WTC11 (cell line): ENCODE results near the gene TCF21. TPM values are rescaled to one million over a fixed set of nuclear protein-coding genes. Genes with fewer than 3 reads are reported as not detected.
A peak's percentile ranks its signal among the peaks of the same experiment; 100 is the strongest.

ENCODE experiments used
- ATAC-seq: fragments of 200-7000 bp; cut with Tn5 transposase; 2 replicates; pipeline ENCODE4 v1.10.0; 2021; ENCODE audit warnings: mild to moderate bottlenecking, moderate library complexity
- CTCF ChIA-PET: fragments of 300-600 bp; sonication (Branson Sonifier 250); formaldehyde crosslinking; loops from one replicate; lab custom pipeline; 2021; ENCODE audit warnings: antibody characterized with exemption; lab: Charles Lee
- POLR2A ChIA-PET: fragments of 350-600 bp; sonication (Branson Sonifier 250); formaldehyde crosslinking; loops from one replicate; lab custom pipeline; 2021; ENCODE audit warnings: antibody characterized with exemption; lab: Charles Lee
- DNase-seq: peaks from one replicate; pipeline ENCODE4 v3.0.0; 2021; ENCODE audit warnings: low spot score
- H3K27ac Mint-ChIP-seq: 2 replicates; pipeline ENCODE4 v1.8.0; 2021; ENCODE audit warnings: mixed read lengths
- H3K27me3 Mint-ChIP-seq: 2 replicates; pipeline ENCODE4 v1.8.0; 2021; ENCODE audit warnings: low read depth, mild to moderate bottlenecking, moderate library complexity, mixed read lengths
- H3K36me3 Mint-ChIP-seq: 2 replicates; pipeline ENCODE4 v1.8.0; 2021; ENCODE audit warnings: mixed read lengths
- H3K4me1 Mint-ChIP-seq: 2 replicates; pipeline ENCODE4 v1.8.0; 2022; ENCODE audit warnings: mixed read lengths
- H3K4me3 Mint-ChIP-seq: 2 replicates; pipeline ENCODE4 v1.8.0; 2021; ENCODE audit warnings: mild to moderate bottlenecking, moderate library complexity, mixed read lengths
- H3K9me3 Mint-ChIP-seq: 2 replicates; pipeline ENCODE4 v1.8.0; 2021; ENCODE audit warnings: mixed read lengths
- ATF1 ChIP-seq: sonication (generic); formaldehyde crosslinking; IDR thresholded peaks from 2 replicates; pipeline ENCODE4 v1.8.1; 2023; ENCODE audit warnings: mild to moderate bottlenecking, moderate library complexity, missing genetic modification reagents
- CBFB ChIP-seq: sonication (generic); formaldehyde crosslinking; IDR thresholded peaks from 2 replicates; pipeline ENCODE4 v1.8.1; 2022; ENCODE audit warnings: mild to moderate bottlenecking, low read depth, missing genetic modification reagents
- EMX1 ChIP-seq: fragments of 250-450 bp; sonication (Bioruptor Pico); IDR thresholded peaks from 2 replicates; pipeline ENCODE4 v1.8.0; 2021; ENCODE audit warnings: mild to moderate bottlenecking
- IRF2 ChIP-seq: sonication (generic); formaldehyde crosslinking; IDR thresholded peaks from 2 replicates; pipeline ENCODE4 v1.8.0; 2022; ENCODE audit warnings: low read depth, missing genetic modification reagents, borderline replicate concordance
- JAZF1 ChIP-seq: fragments of 250-450 bp; sonication (Bioruptor Pico); IDR thresholded peaks from 2 replicates; pipeline ENCODE4 v1.9.0; 2021; ENCODE audit warnings: moderate library complexity, mild to moderate bottlenecking, inconsistent platforms
- NFYB ChIP-seq: sonication (generic); formaldehyde crosslinking; conservative IDR thresholded peaks from 2 replicates; pipeline ENCODE4 v1.8.0; 2022; ENCODE audit warnings: low read depth, missing genetic modification reagents
- NR1H2 ChIP-seq: sonication (generic); formaldehyde crosslinking; IDR thresholded peaks from 2 replicates; pipeline ENCODE4 v1.9.0; 2021; ENCODE audit warnings: mild to moderate bottlenecking, moderate library complexity, missing genetic modification reagents
- SMAD3 ChIP-seq: sonication (generic); formaldehyde crosslinking; IDR thresholded peaks from 2 replicates; pipeline ENCODE4 v1.8.0; 2022; ENCODE audit warnings: missing genetic modification reagents, mild to moderate bottlenecking, borderline replicate concordance
- TCF7 ChIP-seq: sonication (generic); formaldehyde crosslinking; IDR thresholded peaks from 2 replicates; pipeline ENCODE4 v1.8.0; 2022; ENCODE audit warnings: mild to moderate bottlenecking, low read depth, missing genetic modification reagents, moderate library complexity
- total RNA-seq: library from RNA; stranded (reverse); gene quantifications from 3 replicates; pipeline ENCODE4 v1.2.3, GENCODE V29; 2021
- TF ChIP-seq, protein P1 (sequence below): sonication (generic); formaldehyde crosslinking; IDR thresholded peaks from 2 replicates; pipeline ENCODE4 v1.8.0; 2022; ENCODE audit warnings: mild to moderate bottlenecking, missing genetic modification reagents
- TF ChIP-seq, protein P2 (sequence below): fragments of 250-450 bp; sonication (Bioruptor Pico); IDR thresholded peaks from 2 replicates; pipeline ENCODE4 v1.8.0; 2021; ENCODE audit warnings: mild to moderate bottlenecking
- TF ChIP-seq, protein P3 (sequence below): fragments of 250-450 bp; sonication (Bioruptor Pico); IDR thresholded peaks from 2 replicates; pipeline ENCODE4 v1.9.0; 2021; ENCODE audit warnings: mild to moderate bottlenecking
- TF ChIP-seq, protein P4 (sequence below): fragments of 250-450 bp; sonication (Bioruptor Pico); IDR thresholded peaks from 2 replicates; pipeline ENCODE4 v2.1.2; 2022; ENCODE audit warnings: mild to moderate bottlenecking, moderate library complexity
- TF ChIP-seq, protein P5 (sequence below): sonication (generic); formaldehyde crosslinking; IDR thresholded peaks from 2 replicates; pipeline ENCODE4 v1.8.0; 2023; ENCODE audit warnings: missing genetic modification reagents, mild to moderate bottlenecking, borderline replicate concordance
- TF ChIP-seq, protein P6 (sequence below): sonication (generic); formaldehyde crosslinking; conservative IDR thresholded peaks from 2 replicates; pipeline ENCODE4 v1.8.1; 2023; ENCODE audit warnings: mild to moderate bottlenecking, low read depth, missing genetic modification reagents, moderate library complexity
- TF ChIP-seq, protein P7 (sequence below): sonication (generic); formaldehyde crosslinking; IDR thresholded peaks from 2 replicates; pipeline ENCODE4 v1.8.1; 2023; ENCODE audit warnings: mild to moderate bottlenecking, missing genetic modification reagents, moderate library complexity
- TF ChIP-seq, protein P8 (sequence below): sonication (generic); formaldehyde crosslinking; IDR thresholded peaks from 2 replicates; pipeline ENCODE4 v1.8.0; 2023; ENCODE audit warnings: missing genetic modification reagents
- TF ChIP-seq, protein P9 (sequence below): fragments of 250-450 bp; sonication (Bioruptor Pico); IDR thresholded peaks from 2 replicates; pipeline ENCODE4 v1.9.0; 2021; ENCODE audit warnings: moderate library complexity, mild to moderate bottlenecking, inconsistent platforms, borderline replicate concordance

TCF21 gene
- total RNA-seq, 1 experiment from 2014 or later = 0.22 TPM

DNA sequence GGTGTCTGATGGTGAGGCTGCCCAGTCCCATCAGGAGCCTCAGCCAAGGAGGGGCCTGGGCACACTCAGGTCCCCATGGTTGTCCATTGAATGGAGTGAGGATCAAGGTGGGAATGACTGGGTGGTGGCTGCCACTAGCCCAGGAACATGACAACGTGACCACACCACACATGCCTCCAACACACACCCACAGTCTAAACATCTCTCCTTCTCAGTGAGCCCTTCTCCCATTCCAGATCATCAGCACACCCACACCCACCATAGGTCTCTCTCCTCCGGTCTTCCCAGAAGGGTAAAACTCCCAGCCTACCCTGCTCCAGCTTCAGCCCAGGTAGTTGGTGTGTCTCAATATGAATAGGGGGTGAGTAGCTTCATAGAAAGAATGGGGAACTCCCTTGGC lies 5.5 kb downstream of the TCF21 start:
- H3K9me3 Mint-ChIP-seq = no peaks in the 10 kb centered on the region
- TF ChIP-seq, protein P1, sequence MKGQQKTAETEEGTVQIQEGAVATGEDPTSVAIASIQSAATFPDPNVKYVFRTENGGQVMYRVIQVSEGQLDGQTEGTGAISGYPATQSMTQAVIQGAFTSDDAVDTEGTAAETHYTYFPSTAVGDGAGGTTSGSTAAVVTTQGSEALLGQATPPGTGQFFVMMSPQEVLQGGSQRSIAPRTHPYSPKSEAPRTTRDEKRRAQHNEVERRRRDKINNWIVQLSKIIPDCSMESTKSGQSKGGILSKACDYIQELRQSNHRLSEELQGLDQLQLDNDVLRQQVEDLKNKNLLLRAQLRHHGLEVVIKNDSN = no peak
- TF ChIP-seq, protein P2, sequence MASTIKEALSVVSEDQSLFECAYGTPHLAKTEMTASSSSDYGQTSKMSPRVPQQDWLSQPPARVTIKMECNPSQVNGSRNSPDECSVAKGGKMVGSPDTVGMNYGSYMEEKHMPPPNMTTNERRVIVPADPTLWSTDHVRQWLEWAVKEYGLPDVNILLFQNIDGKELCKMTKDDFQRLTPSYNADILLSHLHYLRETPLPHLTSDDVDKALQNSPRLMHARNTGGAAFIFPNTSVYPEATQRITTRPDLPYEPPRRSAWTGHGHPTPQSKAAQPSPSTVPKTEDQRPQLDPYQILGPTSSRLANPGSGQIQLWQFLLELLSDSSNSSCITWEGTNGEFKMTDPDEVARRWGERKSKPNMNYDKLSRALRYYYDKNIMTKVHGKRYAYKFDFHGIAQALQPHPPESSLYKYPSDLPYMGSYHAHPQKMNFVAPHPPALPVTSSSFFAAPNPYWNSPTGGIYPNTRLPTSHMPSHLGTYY = no peak
- TF ChIP-seq, all 79 proteins: peak for 0
- Mint-ChIP-seq H3K4me3 (no peak overlapping the region), H3K4me1 (peaks cover 41% of the 10 kb centered on the region), H3K27me3 (peaks cover 94% of the 10 kb centered on the region), H3K27ac (no peak overlapping the region), H3K36me3 (no peaks in the 10 kb centered on the region)
- POLR2A ChIA-PET = no interaction called here
- DNase-seq (no peak), ATAC-seq (no peak)
- CTCF ChIA-PET = interaction anchor here (0.8 to 1.0 kb wide), 2 partner anchors 22 to 30 kb away, joined by 3 read pairs; no protein-coding TSS in a partner anchor

DNA sequence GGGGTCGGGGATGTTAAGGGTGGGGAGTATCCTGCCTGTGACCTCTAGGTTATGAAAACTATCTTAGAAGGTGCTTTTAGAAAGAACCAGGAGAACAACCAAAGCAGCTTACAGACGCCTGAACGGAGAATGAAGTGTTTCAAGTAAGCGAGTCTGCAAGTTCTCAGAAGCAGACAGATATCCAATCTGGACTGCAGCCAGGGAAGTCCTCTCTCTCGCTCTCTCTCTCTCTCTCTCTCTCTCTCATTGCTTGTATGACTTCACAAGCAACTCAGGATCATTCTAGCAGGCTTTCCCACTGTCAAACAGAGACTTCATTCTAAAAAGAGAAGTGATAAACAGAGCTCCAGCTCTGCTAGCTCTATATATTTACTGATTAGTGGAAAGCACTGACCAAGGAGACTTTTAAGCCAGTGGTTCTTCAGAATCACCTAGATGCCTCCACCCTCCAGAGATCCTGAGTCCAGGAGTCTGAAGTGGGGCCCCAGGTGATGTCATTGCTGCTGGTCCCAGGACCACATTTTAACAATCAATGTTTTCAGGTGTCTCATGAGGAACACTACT lies 6.0 kb downstream of the TCF21 start:
- CTCF ChIA-PET = interaction anchor here (1.0 to 1.9 kb wide), 4 partner anchors 22 to 169 kb away, joined by 3 to 6 read pairs (median 4); no protein-coding TSS in a partner anchor
- H3K4me3 Mint-ChIP-seq = peak overlapping the region; percentile 79
- no peaks in the 10 kb centered on the region for H3K9me3 Mint-ChIP-seq
- H3K36me3 Mint-ChIP-seq = no peaks in the 10 kb centered on the region
- POLR2A ChIA-PET = no interaction called here
- DNase-seq = no peak
- H3K27ac Mint-ChIP-seq = no peak overlapping the region
- no peak for ATAC-seq
- peaks cover 41% of the 10 kb centered on the region for H3K4me1 Mint-ChIP-seq
- H3K27me3 Mint-ChIP-seq = peaks cover 89% of the 10 kb centered on the region
- TF ChIP-seq, protein P3, sequence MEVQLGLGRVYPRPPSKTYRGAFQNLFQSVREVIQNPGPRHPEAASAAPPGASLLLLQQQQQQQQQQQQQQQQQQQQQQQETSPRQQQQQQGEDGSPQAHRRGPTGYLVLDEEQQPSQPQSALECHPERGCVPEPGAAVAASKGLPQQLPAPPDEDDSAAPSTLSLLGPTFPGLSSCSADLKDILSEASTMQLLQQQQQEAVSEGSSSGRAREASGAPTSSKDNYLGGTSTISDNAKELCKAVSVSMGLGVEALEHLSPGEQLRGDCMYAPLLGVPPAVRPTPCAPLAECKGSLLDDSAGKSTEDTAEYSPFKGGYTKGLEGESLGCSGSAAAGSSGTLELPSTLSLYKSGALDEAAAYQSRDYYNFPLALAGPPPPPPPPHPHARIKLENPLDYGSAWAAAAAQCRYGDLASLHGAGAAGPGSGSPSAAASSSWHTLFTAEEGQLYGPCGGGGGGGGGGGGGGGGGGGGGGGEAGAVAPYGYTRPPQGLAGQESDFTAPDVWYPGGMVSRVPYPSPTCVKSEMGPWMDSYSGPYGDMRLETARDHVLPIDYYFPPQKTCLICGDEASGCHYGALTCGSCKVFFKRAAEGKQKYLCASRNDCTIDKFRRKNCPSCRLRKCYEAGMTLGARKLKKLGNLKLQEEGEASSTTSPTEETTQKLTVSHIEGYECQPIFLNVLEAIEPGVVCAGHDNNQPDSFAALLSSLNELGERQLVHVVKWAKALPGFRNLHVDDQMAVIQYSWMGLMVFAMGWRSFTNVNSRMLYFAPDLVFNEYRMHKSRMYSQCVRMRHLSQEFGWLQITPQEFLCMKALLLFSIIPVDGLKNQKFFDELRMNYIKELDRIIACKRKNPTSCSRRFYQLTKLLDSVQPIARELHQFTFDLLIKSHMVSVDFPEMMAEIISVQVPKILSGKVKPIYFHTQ = no peak
- no peak for TF ChIP-seq IRF2
- TF ChIP-seq ATF1 (CRISPR knock-in tag) = no peak
- TF ChIP-seq TCF7 (CRISPR knock-in tag) = no peak
- no peak for TF ChIP-seq EMX1
- no peak for TF ChIP-seq NR1H2 (CRISPR knock-in tag)
- TF ChIP-seq, protein P4, sequence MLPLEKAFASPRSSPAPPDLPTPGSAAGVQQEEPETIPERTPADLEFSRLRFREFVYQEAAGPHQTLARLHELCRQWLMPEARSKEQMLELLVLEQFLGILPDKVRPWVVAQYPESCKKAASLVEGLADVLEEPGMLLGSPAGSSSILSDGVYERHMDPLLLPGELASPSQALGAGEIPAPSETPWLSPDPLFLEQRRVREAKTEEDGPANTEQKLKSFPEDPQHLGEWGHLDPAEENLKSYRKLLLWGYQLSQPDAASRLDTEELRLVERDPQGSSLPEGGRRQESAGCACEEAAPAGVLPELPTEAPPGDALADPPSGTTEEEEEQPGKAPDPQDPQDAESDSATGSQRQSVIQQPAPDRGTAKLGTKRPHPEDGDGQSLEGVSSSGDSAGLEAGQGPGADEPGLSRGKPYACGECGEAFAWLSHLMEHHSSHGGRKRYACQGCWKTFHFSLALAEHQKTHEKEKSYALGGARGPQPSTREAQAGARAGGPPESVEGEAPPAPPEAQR = no peak
- TF ChIP-seq, protein P5, sequence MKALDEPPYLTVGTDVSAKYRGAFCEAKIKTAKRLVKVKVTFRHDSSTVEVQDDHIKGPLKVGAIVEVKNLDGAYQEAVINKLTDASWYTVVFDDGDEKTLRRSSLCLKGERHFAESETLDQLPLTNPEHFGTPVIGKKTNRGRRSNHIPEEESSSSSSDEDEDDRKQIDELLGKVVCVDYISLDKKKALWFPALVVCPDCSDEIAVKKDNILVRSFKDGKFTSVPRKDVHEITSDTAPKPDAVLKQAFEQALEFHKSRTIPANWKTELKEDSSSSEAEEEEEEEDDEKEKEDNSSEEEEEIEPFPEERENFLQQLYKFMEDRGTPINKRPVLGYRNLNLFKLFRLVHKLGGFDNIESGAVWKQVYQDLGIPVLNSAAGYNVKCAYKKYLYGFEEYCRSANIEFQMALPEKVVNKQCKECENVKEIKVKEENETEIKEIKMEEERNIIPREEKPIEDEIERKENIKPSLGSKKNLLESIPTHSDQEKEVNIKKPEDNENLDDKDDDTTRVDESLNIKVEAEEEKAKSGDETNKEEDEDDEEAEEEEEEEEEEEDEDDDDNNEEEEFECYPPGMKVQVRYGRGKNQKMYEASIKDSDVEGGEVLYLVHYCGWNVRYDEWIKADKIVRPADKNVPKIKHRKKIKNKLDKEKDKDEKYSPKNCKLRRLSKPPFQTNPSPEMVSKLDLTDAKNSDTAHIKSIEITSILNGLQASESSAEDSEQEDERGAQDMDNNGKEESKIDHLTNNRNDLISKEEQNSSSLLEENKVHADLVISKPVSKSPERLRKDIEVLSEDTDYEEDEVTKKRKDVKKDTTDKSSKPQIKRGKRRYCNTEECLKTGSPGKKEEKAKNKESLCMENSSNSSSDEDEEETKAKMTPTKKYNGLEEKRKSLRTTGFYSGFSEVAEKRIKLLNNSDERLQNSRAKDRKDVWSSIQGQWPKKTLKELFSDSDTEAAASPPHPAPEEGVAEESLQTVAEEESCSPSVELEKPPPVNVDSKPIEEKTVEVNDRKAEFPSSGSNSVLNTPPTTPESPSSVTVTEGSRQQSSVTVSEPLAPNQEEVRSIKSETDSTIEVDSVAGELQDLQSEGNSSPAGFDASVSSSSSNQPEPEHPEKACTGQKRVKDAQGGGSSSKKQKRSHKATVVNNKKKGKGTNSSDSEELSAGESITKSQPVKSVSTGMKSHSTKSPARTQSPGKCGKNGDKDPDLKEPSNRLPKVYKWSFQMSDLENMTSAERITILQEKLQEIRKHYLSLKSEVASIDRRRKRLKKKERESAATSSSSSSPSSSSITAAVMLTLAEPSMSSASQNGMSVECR (CRISPR knock-in tag) = no peak
- TF ChIP-seq, protein P6, sequence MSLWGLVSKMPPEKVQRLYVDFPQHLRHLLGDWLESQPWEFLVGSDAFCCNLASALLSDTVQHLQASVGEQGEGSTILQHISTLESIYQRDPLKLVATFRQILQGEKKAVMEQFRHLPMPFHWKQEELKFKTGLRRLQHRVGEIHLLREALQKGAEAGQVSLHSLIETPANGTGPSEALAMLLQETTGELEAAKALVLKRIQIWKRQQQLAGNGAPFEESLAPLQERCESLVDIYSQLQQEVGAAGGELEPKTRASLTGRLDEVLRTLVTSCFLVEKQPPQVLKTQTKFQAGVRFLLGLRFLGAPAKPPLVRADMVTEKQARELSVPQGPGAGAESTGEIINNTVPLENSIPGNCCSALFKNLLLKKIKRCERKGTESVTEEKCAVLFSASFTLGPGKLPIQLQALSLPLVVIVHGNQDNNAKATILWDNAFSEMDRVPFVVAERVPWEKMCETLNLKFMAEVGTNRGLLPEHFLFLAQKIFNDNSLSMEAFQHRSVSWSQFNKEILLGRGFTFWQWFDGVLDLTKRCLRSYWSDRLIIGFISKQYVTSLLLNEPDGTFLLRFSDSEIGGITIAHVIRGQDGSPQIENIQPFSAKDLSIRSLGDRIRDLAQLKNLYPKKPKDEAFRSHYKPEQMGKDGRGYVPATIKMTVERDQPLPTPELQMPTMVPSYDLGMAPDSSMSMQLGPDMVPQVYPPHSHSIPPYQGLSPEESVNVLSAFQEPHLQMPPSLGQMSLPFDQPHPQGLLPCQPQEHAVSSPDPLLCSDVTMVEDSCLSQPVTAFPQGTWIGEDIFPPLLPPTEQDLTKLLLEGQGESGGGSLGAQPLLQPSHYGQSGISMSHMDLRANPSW = no peak
- TF ChIP-seq, protein P7, sequence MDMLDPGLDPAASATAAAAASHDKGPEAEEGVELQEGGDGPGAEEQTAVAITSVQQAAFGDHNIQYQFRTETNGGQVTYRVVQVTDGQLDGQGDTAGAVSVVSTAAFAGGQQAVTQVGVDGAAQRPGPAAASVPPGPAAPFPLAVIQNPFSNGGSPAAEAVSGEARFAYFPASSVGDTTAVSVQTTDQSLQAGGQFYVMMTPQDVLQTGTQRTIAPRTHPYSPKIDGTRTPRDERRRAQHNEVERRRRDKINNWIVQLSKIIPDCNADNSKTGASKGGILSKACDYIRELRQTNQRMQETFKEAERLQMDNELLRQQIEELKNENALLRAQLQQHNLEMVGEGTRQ (CRISPR knock-in tag) = no peak
- TF ChIP-seq CBFB (CRISPR knock-in tag) = no peak
- TF ChIP-seq, protein P8, sequence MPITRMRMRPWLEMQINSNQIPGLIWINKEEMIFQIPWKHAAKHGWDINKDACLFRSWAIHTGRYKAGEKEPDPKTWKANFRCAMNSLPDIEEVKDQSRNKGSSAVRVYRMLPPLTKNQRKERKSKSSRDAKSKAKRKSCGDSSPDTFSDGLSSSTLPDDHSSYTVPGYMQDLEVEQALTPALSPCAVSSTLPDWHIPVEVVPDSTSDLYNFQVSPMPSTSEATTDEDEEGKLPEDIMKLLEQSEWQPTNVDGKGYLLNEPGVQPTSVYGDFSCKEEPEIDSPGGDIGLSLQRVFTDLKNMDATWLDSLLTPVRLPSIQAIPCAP (CRISPR knock-in tag) = no peak
- TF ChIP-seq, protein P9, sequence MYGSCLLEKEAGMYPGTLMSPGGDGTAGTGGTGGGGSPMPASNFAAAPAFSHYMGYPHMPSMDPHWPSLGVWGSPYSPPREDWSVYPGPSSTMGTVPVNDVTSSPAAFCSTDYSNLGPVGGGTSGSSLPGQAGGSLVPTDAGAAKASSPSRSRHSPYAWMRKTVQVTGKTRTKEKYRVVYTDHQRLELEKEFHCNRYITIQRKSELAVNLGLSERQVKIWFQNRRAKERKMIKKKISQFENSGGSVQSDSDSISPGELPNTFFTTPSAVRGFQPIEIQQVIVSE = no peak
- no peak for TF ChIP-seq SMAD3 (CRISPR knock-in tag)
- TF ChIP-seq JAZF1 (CRISPR knock-in tag) = no peak
- no peak for TF ChIP-seq NFYB
